GM12875 (cell line): ENCODE measurements around the gene SFMBT2.
"Not testable (repeated sequence)": the region's sequence is repeated elsewhere in the genome, so short reads cannot be mapped to it uniquely, and the experiment has no call there.

Experiments used
- H3K4me3 ChIP-seq: one replicate; pipeline ENCODE4 v1.5.1; 2011; ENCODE audit warnings: low read depth, low read length, control low read depth
- TF ChIP-seq, protein P1 (sequence below): IDR thresholded peaks from 2 replicates; pipeline ENCODE4 v1.5.1; 2011; ENCODE audit warnings: low read depth, mild to moderate bottlenecking, control low read depth, inconsistent platforms, low read length, moderate library complexity, borderline replicate concordance; ENCODE audit not compliant: insufficient read depth

The SFMBT2 gene

DNA sequence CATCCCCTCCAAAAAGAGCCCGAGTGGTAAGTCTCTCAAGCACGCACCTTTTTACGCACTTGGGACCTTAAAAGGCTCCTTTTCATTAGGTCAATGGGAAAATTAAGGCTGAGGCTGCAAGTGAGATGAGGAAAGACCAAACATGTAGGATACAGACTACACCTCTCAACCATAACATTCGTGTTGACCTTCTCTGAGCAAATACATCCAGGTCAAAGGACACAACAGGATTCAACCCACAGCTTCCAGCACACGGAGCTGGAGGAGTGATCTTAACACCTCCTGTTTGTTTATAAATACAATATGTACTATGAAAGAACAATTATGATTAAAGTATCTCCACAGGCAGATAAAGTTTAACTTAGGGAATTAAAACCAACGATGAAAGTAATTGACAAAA lies 9.7 kb downstream of the SFMBT2 start:
- no peak overlapping the region for H3K4me3 ChIP-seq
- TF ChIP-seq, protein P1, sequence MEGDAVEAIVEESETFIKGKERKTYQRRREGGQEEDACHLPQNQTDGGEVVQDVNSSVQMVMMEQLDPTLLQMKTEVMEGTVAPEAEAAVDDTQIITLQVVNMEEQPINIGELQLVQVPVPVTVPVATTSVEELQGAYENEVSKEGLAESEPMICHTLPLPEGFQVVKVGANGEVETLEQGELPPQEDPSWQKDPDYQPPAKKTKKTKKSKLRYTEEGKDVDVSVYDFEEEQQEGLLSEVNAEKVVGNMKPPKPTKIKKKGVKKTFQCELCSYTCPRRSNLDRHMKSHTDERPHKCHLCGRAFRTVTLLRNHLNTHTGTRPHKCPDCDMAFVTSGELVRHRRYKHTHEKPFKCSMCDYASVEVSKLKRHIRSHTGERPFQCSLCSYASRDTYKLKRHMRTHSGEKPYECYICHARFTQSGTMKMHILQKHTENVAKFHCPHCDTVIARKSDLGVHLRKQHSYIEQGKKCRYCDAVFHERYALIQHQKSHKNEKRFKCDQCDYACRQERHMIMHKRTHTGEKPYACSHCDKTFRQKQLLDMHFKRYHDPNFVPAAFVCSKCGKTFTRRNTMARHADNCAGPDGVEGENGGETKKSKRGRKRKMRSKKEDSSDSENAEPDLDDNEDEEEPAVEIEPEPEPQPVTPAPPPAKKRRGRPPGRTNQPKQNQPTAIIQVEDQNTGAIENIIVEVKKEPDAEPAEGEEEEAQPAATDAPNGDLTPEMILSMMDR, result no peak

DNA sequence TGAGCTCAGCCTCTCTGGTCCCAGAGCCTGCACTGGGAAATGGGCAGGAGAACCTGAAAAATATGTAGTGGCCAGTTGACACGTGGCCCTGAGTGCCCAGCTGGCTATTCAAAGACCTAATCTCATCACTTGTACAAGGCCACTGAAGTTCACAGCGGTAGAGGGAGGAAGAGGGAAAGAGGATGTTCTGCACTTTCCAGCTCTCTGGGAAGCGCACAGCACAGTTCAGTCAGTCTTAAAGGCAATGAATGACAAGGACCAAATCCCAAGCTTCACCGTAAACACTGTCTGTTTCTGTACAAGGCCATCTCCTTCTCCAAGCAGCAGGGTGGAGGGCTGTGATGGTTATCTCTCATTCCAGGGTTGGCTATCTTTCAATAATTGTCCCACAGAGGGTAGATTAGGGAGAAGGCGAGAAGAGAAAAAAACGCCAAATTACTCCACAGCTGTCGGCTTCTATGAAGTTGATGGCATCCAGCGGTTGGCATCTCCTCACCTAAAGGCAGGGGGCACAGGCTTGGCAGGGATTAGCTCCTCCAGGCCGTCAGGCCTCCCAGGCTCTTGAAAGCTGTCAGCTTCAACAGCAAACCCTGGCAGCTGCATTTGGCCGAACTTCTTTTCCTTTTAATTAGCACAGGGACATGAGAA lies 10.6 kb downstream of the SFMBT2 start:
- no peak overlapping the region for H3K4me3 ChIP-seq
- TF ChIP-seq, protein P1, result no peak

DNA sequence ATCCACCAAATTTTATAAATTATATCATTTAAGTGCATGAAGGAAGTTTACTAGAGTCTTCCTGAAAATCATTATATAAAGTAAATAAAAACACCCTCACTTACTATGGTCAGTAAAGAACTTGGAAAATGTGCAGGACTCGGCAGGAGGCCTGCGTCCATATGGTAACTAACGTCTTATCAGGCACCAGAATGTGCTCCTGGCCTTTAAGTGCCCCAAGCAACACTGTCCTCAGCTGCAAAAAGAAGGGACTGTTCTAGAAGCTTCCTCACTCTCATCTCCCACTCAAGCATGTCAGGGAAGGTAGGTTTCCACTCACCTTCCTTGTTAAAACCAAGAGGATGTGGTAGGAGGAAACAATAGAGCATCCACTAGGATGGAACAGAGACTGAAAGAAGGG lies 11.3 kb downstream of the SFMBT2 start:
- no peak overlapping the region for H3K4me3 ChIP-seq
- TF ChIP-seq, protein P1, result no peak

DNA sequence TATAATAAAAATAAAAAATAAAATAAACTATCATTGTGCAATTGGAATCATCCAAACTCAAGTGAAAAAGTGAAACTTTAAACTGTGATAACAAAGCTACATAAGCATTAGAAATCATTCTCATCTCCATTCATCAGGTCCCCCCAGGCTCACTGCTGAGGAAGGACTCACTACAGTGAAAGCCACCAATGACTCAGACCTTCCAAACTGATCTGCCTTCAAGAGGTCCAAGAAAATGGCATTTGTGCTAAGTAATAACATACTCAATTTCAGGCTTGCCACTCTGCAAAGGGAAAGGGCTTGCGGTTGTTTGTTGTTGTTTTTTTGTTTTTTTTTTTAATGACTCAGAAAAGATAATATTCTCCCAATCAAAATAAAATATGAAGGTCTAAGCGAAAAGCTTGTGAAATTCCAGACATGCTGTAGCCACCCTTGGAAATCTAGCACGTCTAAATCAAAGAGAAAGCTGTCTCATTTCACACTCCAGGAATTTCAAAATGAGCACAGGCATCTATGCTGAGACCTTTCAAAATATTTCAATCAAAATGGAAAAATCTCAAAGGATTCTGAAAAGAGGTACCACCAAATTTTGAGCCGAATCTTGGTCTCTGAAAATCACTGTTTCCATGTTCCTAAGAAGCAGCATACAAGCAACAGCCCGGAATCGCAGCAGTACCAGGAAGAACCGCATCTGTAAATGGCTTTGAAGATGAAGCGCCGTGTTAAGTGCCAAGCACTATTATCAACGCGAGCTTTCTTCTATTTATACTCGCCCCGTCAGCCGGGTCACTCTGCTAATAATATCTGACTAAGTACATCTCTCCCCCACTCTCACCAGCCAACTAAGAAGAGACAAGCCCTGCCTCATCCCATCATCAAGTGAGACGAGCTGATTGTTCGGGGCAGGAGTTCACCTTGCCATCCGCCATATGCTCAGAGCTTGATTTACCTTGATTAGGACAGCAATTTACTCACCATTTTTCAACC lies 13.5 kb downstream of the SFMBT2 start:
- no peak overlapping the region for H3K4me3 ChIP-seq
- TF ChIP-seq, protein P1, result no peak

DNA sequence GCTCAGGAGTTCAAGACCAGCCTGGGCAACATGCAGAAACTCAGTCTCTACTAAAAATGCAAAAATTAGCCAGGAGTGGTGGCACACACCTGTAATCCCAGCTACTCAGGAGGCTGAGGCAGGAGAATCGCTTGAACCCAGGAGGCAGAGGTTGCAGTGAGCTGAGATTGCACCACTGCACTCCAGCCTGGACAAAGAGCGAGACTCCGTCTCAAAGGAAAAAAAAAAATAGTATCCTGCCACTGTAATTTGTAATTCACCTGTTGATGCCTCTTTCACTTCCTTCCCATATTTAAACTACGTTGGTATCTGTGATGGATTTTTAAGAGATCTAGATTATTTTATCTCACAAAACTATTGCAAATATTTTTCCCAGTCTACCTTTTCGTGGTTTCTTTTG lies 18.5 kb downstream of the SFMBT2 start:
- not testable (repeated sequence) for H3K4me3 ChIP-seq

DNA sequence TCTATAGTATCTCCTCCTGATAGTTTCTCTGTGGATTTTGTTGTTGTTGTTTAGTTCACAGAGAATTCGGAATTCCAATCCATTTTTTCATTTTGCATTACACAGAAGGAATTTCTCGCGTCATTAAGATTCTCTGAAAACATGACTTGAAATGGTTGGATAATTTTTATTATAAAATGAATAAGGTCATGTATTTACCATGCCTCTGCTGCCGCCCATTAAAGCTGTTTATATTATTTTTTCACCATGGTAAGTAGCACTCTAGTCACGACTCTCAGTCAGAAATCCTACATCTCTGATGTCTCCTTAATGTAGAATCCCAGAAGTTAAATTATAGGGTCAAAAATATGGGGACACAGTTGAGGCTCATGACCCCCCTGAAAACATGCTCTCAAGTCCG lies 19.1 kb downstream of the SFMBT2 start:
- TF ChIP-seq, protein P1, result no peak
- no peak overlapping the region for H3K4me3 ChIP-seq

DNA sequence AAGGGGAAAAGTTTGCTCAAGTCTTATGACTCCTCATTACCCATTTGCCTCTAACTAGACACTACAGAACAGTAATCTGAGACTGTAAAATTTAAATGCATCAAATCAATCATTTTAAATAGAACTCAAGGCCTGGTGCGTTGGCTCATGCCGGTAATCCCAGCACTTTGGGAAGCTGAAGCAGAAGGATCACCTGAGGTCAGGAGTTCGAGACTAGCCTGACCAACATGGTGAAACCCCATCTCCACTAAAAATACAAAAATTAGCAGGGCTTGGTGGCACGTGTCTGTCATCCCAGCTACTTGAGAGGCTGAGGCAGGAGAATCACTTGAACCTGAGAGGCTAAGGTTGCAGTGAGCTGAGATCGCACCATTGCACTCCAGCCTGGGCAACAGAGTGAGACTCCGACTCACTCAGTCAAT lies 20.1 kb downstream of the SFMBT2 start:
- not testable (repeated sequence) for H3K4me3 ChIP-seq

DNA sequence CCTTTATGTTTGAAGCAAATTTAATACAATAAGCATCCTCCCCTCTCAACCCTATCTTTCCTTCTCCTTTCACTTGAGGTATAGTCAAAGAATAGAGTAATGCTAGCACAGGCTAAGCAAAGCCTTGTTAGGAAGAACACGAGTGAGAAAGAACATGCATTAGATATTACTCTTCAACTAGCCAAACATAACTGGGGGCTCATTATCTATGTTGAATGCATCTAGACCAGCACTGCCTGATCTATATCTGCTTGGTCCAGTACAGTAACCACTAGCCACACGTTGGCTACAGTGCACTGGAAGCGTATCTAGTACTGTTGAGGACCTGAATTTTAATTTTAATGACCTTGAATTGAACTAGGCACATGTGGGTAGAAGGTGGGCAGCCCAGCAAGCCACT lies 21.0 kb downstream of the SFMBT2 start:
- H3K4me3 ChIP-seq, result no peak overlapping the region
- TF ChIP-seq, protein P1, result no peak
